Activated CD8-positive, alpha-beta memory T cell treated with anti-CD3 and anti-CD28 coated beads, Interleukin-2, amount 50 U/mL, for 24 hours (primary cell): ENCODE data around the gene NTRK2.
"Not testable (repeated sequence)": the region's sequence is repeated elsewhere in the genome, so short reads cannot be mapped to it uniquely, and the experiment has no call there.

ENCODE experiments used
- DNase-seq: peaks from one replicate; pipeline ENCODE4 v3.0.0-alpha.2; 2020; ENCODE audit errors: extremely low read depth

Gene NTRK2

GRCh38 chr9:85067792-85068191, 398.3 kb downstream of the NTRK2 start:
- DNase-seq, result no peak

- not testable (repeated sequence) for DNase-seq
These were observed 399.9 kb downstream of the NTRK2 start for GRCh38 chr9:85069421-85069820.
